H9 (cell line): ENCODE data around the gene ZNF609. TPM values are rescaled to one million over a fixed set of nuclear protein-coding genes. Genes with fewer than 3 reads are reported as not detected.

ENCODE experiments used
- DNase-seq: peaks from one replicate; pipeline ENCODE4 v3.0.0-alpha.2; 2017
- H2AFZ ChIP-seq: one replicate; pipeline ENCODE4 v1.6.1; 2013; ENCODE audit warnings: mild to moderate bottlenecking, low read length, control low read depth, moderate library complexity
- H2AK5ac ChIP-seq: 2 replicates; pipeline ENCODE4 v1.6.1; 2013; ENCODE audit warnings: low read length, control low read depth, mixed read lengths; ENCODE audit not compliant: insufficient read length
- H2BK120ac ChIP-seq: one replicate; pipeline ENCODE4 v1.6.1; 2013; ENCODE audit warnings: low read depth, mild to moderate bottlenecking, low read length, control low read depth, inconsistent platforms; ENCODE audit not compliant: poor library complexity, severe bottlenecking
- H2BK12ac ChIP-seq: 2 replicates; pipeline ENCODE4 v1.6.1; 2013; ENCODE audit warnings: low read length, control low read depth, mixed read lengths, low read depth; ENCODE audit not compliant: insufficient read length
- H2BK15ac ChIP-seq: 2 replicates; pipeline ENCODE4 v1.6.1; 2013; ENCODE audit warnings: low read depth, low read length, control low read depth
- H2BK20ac ChIP-seq: one replicate; pipeline ENCODE4 v1.6.1; 2013; ENCODE audit warnings: low read depth, mild to moderate bottlenecking, low read length, control low read depth, inconsistent platforms; ENCODE audit not compliant: poor library complexity, severe bottlenecking
- H2BK5ac ChIP-seq: 2 replicates; pipeline ENCODE4 v1.6.1; 2013; ENCODE audit warnings: low read length, control low read depth, mixed read lengths; ENCODE audit not compliant: insufficient read length
- H3K14ac ChIP-seq: 2 replicates; pipeline ENCODE4 v1.6.1; 2013; ENCODE audit warnings: low read length, control low read depth; ENCODE audit not compliant: insufficient read depth
- H3K18ac ChIP-seq: 2 replicates; pipeline ENCODE4 v1.6.1; 2013; ENCODE audit warnings: low read depth, mild to moderate bottlenecking, mixed read lengths, low read length, control low read depth; ENCODE audit not compliant: insufficient read length
- H3K23ac ChIP-seq: 2 replicates; pipeline ENCODE4 v1.6.1; 2013; ENCODE audit warnings: low read length, control low read depth, mixed read lengths, low read depth; ENCODE audit not compliant: insufficient read length
- H3K23me2 ChIP-seq: 2 replicates; pipeline ENCODE4 v1.6.1; 2013; ENCODE audit warnings: low read depth, mild to moderate bottlenecking, mixed read lengths, low read length, control low read depth; ENCODE audit not compliant: insufficient read length, poor library complexity, severe bottlenecking
- H3K27ac ChIP-seq: 2 replicates; pipeline ENCODE4 v1.5.1; 2013; ENCODE audit warnings: low read length, control low read depth, mixed read lengths, low read depth; ENCODE audit not compliant: insufficient read length
- H3K27me3 ChIP-seq: 2 replicates; pipeline ENCODE4 v1.6.1; 2013; ENCODE audit warnings: low read length, control low read depth, inconsistent platforms; ENCODE audit not compliant: insufficient read depth
- H3K4ac ChIP-seq: 2 replicates; pipeline ENCODE4 v1.6.1; 2013; ENCODE audit warnings: low read depth, mild to moderate bottlenecking, control low read depth, inconsistent platforms, low read length, moderate library complexity
- H3K4me1 ChIP-seq: 2 replicates; pipeline ENCODE4 v1.6.1; 2013; ENCODE audit warnings: low read length, control low read depth, inconsistent platforms; ENCODE audit not compliant: insufficient read depth
- H3K4me2 ChIP-seq: 2 replicates; pipeline ENCODE4 v1.6.1; 2013; ENCODE audit warnings: low read length, control low read depth, mixed read lengths; ENCODE audit not compliant: insufficient read length, insufficient read depth
- H3K56ac ChIP-seq: 2 replicates; pipeline ENCODE4 v1.6.1; 2013; ENCODE audit warnings: low read depth, mild to moderate bottlenecking, mixed read lengths, low read length, control low read depth; ENCODE audit not compliant: insufficient read length
- H3K79me1 ChIP-seq: 2 replicates; pipeline ENCODE4 v1.6.1; 2013; ENCODE audit warnings: low read depth, mild to moderate bottlenecking, moderate library complexity, low read length, control low read depth, inconsistent platforms; ENCODE audit not compliant: insufficient read depth, poor library complexity, severe bottlenecking
- H3K79me2 ChIP-seq: 2 replicates; pipeline ENCODE4 v1.6.1; 2013; ENCODE audit warnings: low read length, control low read depth, inconsistent platforms; ENCODE audit not compliant: insufficient read depth
- H3K9ac ChIP-seq: 2 replicates; pipeline ENCODE4 v1.6.1; 2013; ENCODE audit warnings: low read length, control low read depth, mixed read lengths; ENCODE audit not compliant: insufficient read length; ENCODE audit errors: extremely low read depth
- H3K9me3 ChIP-seq: one replicate; pipeline ENCODE4 v1.6.1; 2013; ENCODE audit warnings: low read depth, low read length, inconsistent platforms; ENCODE audit not compliant: control insufficient read depth
- H3T11ph ChIP-seq: one replicate; pipeline ENCODE4 v1.6.1; 2013; ENCODE audit warnings: mild to moderate bottlenecking, low read length, control low read depth, inconsistent platforms
- H4K20me1 ChIP-seq: one replicate; pipeline ENCODE4 v1.6.1; 2013; ENCODE audit not compliant: control insufficient read depth, insufficient read length, insufficient read depth
- H4K5ac ChIP-seq: 2 replicates; pipeline ENCODE4 v1.6.1; 2013; ENCODE audit warnings: low read depth, mild to moderate bottlenecking, mixed read lengths, low read length, control low read depth; ENCODE audit not compliant: insufficient read length
- H4K8ac ChIP-seq: replicated peaks from 2 replicates; pipeline ENCODE4 v1.6.1; 2013; ENCODE audit warnings: low read length, control low read depth, mixed read lengths, low read depth; ENCODE audit not compliant: insufficient read length
- H4K91ac ChIP-seq: 2 replicates; pipeline ENCODE4 v1.6.1; 2013; ENCODE audit warnings: low read depth, mild to moderate bottlenecking, moderate library complexity, mixed read lengths, low read length, control low read depth; ENCODE audit not compliant: insufficient read length
- H3K27ac Mint-ChIP-seq, 3 experiments: 2 replicates in 2 of 3; 3 replicates in 1 of 3; pipeline ENCODE4 v1.8.0; 2020 to 2021; ENCODE audit warnings: mixed read lengths in 3 of 3, mild to moderate bottlenecking in 1 of 3, moderate library complexity in 1 of 3
- H3K27me3 Mint-ChIP-seq: 2 replicates; pipeline ENCODE4 v1.8.0; 2021; ENCODE audit warnings: low read depth, mild to moderate bottlenecking, moderate library complexity, mixed read lengths
- H3K36me3 Mint-ChIP-seq, 3 experiments: 2 replicates in 2 of 3; 3 replicates in 1 of 3; pipeline ENCODE4 v1.8.0; 2020 to 2021; ENCODE audit warnings: low read depth in 3 of 3, mixed read lengths in 3 of 3; ENCODE audit not compliant: insufficient read depth in 1 of 3
- H3K4me1 Mint-ChIP-seq, 2 experiments: 2 replicates each; pipeline ENCODE4 v1.8.0; 2020; ENCODE audit warnings: mixed read lengths in 2 of 2
- H3K4me3 Mint-ChIP-seq, 2 experiments: 2 replicates in 1 of 2; 3 replicates in 1 of 2; pipeline ENCODE4 v1.8.0; 2020 to 2021; ENCODE audit warnings: mild to moderate bottlenecking in 2 of 2, mixed read lengths in 2 of 2, moderate library complexity in 1 of 2
- H3K9me3 Mint-ChIP-seq, 2 experiments: 2 replicates in 1 of 2; 3 replicates in 1 of 2; pipeline ENCODE4 v1.8.0; 2020; ENCODE audit warnings: mild to moderate bottlenecking in 2 of 2, mixed read lengths in 2 of 2, moderate library complexity in 1 of 2
- WGBS: extraction: QIAGEN DNeasy Blood & Tissue Kit; methylation state at CpG from one replicate; pipeline ENCODE4 v1.1.7; 2013; ENCODE audit warnings: missing lambda C conversion rate, low lambda C conversion rate, mixed read lengths; ENCODE audit not compliant: insufficient read length; ENCODE audit errors: extremely low coverage; 5-methylcytosine and 5-hydroxymethylcytosine counted together
- total RNA-seq: library from RNA; stranded (reverse); gene quantifications from 2 replicates; pipeline ENCODE4 v1.2.1, GENCODE V29; 2021
- TF ChIP-seq, protein P1 (sequence below): fragments of 200-600 bp; sonication (generic); conservative IDR thresholded peaks from 3 replicates; pipeline ENCODE4 v1.8.0; 2021; ENCODE audit warnings: antibody characterized with exemption, mild to moderate bottlenecking

Gene ZNF609
- total RNA-seq, 1 experiment from 2014 or later, result 45.3 TPM

DNA sequence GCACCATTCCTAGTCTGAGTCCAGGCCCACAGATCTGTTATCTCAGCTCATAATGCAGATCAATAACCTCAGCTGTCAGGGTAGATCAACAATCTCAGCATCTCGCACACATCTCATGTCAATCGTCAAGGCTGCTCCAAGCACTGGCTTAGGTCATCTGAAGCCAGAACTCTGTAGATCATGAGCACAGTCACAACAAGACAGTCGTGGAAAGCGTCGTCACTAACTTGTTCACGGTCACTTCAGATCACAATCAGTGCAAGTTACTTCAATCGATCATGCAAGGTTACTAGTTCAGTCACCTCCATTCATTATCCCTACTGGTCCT lies 243.2 kb downstream of the ZNF609 start:
- H3K9me3 ChIP-seq, result no peaks in the 10 kb centered on the region
- TF ChIP-seq, protein P1, sequence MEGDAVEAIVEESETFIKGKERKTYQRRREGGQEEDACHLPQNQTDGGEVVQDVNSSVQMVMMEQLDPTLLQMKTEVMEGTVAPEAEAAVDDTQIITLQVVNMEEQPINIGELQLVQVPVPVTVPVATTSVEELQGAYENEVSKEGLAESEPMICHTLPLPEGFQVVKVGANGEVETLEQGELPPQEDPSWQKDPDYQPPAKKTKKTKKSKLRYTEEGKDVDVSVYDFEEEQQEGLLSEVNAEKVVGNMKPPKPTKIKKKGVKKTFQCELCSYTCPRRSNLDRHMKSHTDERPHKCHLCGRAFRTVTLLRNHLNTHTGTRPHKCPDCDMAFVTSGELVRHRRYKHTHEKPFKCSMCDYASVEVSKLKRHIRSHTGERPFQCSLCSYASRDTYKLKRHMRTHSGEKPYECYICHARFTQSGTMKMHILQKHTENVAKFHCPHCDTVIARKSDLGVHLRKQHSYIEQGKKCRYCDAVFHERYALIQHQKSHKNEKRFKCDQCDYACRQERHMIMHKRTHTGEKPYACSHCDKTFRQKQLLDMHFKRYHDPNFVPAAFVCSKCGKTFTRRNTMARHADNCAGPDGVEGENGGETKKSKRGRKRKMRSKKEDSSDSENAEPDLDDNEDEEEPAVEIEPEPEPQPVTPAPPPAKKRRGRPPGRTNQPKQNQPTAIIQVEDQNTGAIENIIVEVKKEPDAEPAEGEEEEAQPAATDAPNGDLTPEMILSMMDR, result no peak
- no peak overlapping the region for H3T11ph ChIP-seq
- no peaks in the 10 kb centered on the region for H3K79me1 ChIP-seq
- peak overlapping the region; percentile 21 for H3K9ac ChIP-seq
- Mint-ChIP-seq H3K27ac (peak overlapping the region; percentile 61 to 94 (median 76); a peak in 6 of 7 replicates), H3K4me3 (peak overlapping the region; percentile 78 to 93), H3K9me3 (peaks cover 0 to 2% of the 10 kb centered on the region in 2 experiments; a peak in 2 of 5 replicates), H3K27me3 (peaks cover 2% of the 10 kb centered on the region; the same call in 1 of the 2 replicates), H3K36me3 (peaks cover 10 to 60% (median 34%) of the 10 kb centered on the region in 3 experiments), H3K4me1 (peaks cover 40 to 42% of the 10 kb centered on the region in 2 experiments)
- H4K91ac ChIP-seq, result no peak overlapping the region
- H3K4ac ChIP-seq, result no peak overlapping the region
- no peak overlapping the region for H3K23ac ChIP-seq
- peaks cover 15% of the 10 kb centered on the region; the same call in 1 of the 2 replicates for H3K79me2 ChIP-seq
- peaks cover 25% of the 10 kb centered on the region for H3K23me2 ChIP-seq
- H3K27ac ChIP-seq, result peak overlapping the region; percentile 14
- no peak overlapping the region for H3K56ac ChIP-seq
- H3K18ac ChIP-seq, result peak overlapping the region; percentile 21
- H4K5ac ChIP-seq, result no peak overlapping the region
- no peak overlapping the region for H2BK5ac ChIP-seq
- no peak overlapping the region for H2AK5ac ChIP-seq
- H4K8ac ChIP-seq, result no peak overlapping the region
- no peak overlapping the region for H2AFZ ChIP-seq
- H4K20me1 ChIP-seq, result no peaks in the 10 kb centered on the region
- no peaks in the 10 kb centered on the region for H3K27me3 ChIP-seq
- no peak overlapping the region for H2BK12ac ChIP-seq
- peak overlapping the region; percentile 47 for H3K4me2 ChIP-seq
- H2BK20ac ChIP-seq, result no peak overlapping the region
- WGBS, result no CpG with 5 or more reads among the region's 7 CpGs
- H3K4me1 ChIP-seq, result peaks cover 12% of the 10 kb centered on the region; the same call in 1 of the 2 replicates
- no peak for DNase-seq
- no peak overlapping the region for H3K14ac ChIP-seq
- H2BK15ac ChIP-seq, result no peak overlapping the region
- no peak overlapping the region for H2BK120ac ChIP-seq
